Activated naive CD8-positive, alpha-beta T cell treated with anti-CD3 and anti-CD28 coated beads, Interleukin-2, amount 50 U/mL, for 24 hours (primary cell): ENCODE results near the gene SLC4A8.

ENCODE experiments used
- ATAC-seq: fragments of 150-1000 bp; cut with Tn5 transposase; one replicate; pipeline ENCODE4 v1.10.0; 2021
- DNase-seq: peaks from one replicate; pipeline ENCODE4 v3.0.0; 2021
- H3K27ac Mint-ChIP-seq: one replicate; pipeline ENCODE4 v1.8.0; 2021; ENCODE audit warnings: mild to moderate bottlenecking, mixed read lengths
- H3K27me3 Mint-ChIP-seq: one replicate; pipeline ENCODE4 v1.8.0; 2021; ENCODE audit warnings: mixed read lengths
- H3K36me3 Mint-ChIP-seq: one replicate; pipeline ENCODE4 v1.8.0; 2021; ENCODE audit warnings: low read depth, mixed read lengths
- H3K4me1 Mint-ChIP-seq: one replicate; pipeline ENCODE4 v1.8.0; 2021; ENCODE audit warnings: mixed read lengths
- H3K4me3 Mint-ChIP-seq: one replicate; pipeline ENCODE4 v1.8.0; 2021; ENCODE audit warnings: mild to moderate bottlenecking, moderate library complexity, mixed read lengths
- H3K9me3 Mint-ChIP-seq: one replicate; pipeline ENCODE4 v1.8.0; 2021; ENCODE audit warnings: mixed read lengths

SLC4A8 gene

GRCh38 chr12:51470116-51470515, 45.5 kb downstream of the SLC4A8 start:
- H3K4me3 Mint-ChIP-seq: no peak overlapping the region
- no peaks in the 10 kb centered on the region for H3K9me3 Mint-ChIP-seq
- no peaks in the 10 kb centered on the region for H3K36me3 Mint-ChIP-seq
- ATAC-seq (no peak), DNase-seq (no peak)
- no peak overlapping the region for H3K27ac Mint-ChIP-seq
- no peaks in the 10 kb centered on the region for H3K27me3 Mint-ChIP-seq
- no peaks in the 10 kb centered on the region for H3K4me1 Mint-ChIP-seq

- Mint-ChIP-seq H3K9me3 (no peaks in the 10 kb centered on the region), H3K4me3 (no peak overlapping the region), H3K36me3 (no peaks in the 10 kb centered on the region), H3K27ac (no peak overlapping the region), H3K27me3 (no peaks in the 10 kb centered on the region), H3K4me1 (no peaks in the 10 kb centered on the region)
- ATAC-seq: no peak
- DNase-seq: no peak
Observed at GRCh38 chr12:51471111-51471864, 46.7 kb downstream of the SLC4A8 start.

GRCh38 chr12:51472984-51473383, 48.4 kb downstream of the SLC4A8 start:
- DNase-seq (no peak), ATAC-seq (no peak)
- Mint-ChIP-seq H3K27me3 (no peaks in the 10 kb centered on the region), H3K27ac (no peak overlapping the region), H3K4me3 (no peak overlapping the region), H3K4me1 (no peaks in the 10 kb centered on the region), H3K36me3 (no peaks in the 10 kb centered on the region), H3K9me3 (no peaks in the 10 kb centered on the region)

GRCh38 chr12:51473947-51474346, 49.3 kb downstream of the SLC4A8 start:
- no peaks in the 10 kb centered on the region for H3K9me3 Mint-ChIP-seq

GRCh38 chr12:51475543-51475942, 50.9 kb downstream of the SLC4A8 start:
- Mint-ChIP-seq H3K9me3 (no peaks in the 10 kb centered on the region), H3K27ac (no peak overlapping the region), H3K27me3 (no peaks in the 10 kb centered on the region), H3K4me1 (peaks cover 4% of the 10 kb centered on the region), H3K4me3 (no peak overlapping the region), H3K36me3 (no peaks in the 10 kb centered on the region)
- DNase-seq (no peak), ATAC-seq (no peak)

More at GRCh38 chr12:51473947-51474346, 49.3 kb downstream of the SLC4A8 start:
- Mint-ChIP-seq H3K36me3 (no peaks in the 10 kb centered on the region), H3K27me3 (no peaks in the 10 kb centered on the region), H3K4me3 (no peak overlapping the region), H3K27ac (no peak overlapping the region), H3K4me1 (no peaks in the 10 kb centered on the region)
- ATAC-seq (no peak), DNase-seq (no peak)

GRCh38 chr12:51480978-51481377, 56.3 kb downstream of the SLC4A8 start:
- Mint-ChIP-seq H3K27ac (peak overlapping the region; percentile 17), H3K9me3 (no peaks in the 10 kb centered on the region), H3K4me3 (no peak overlapping the region), H3K4me1 (peaks cover 42% of the 10 kb centered on the region), H3K27me3 (no peaks in the 10 kb centered on the region), H3K36me3 (no peaks in the 10 kb centered on the region)
- DNase-seq (no peak), ATAC-seq (no peak)

- no peaks in the 10 kb centered on the region for H3K9me3 Mint-ChIP-seq
- H3K27me3 Mint-ChIP-seq: no peaks in the 10 kb centered on the region
- DNase-seq (peak; percentile 29), ATAC-seq (peak; percentile 84)
- H3K4me1 Mint-ChIP-seq: peaks cover 42% of the 10 kb centered on the region
- H3K36me3 Mint-ChIP-seq: no peaks in the 10 kb centered on the region
- peak overlapping the region; percentile 71 for H3K4me3 Mint-ChIP-seq
- peak overlapping the region; percentile 81 for H3K27ac Mint-ChIP-seq
Observed at GRCh38 chr12:51482929-51483697, 58.5 kb downstream of the SLC4A8 start.

GRCh38 chr12:51484119-51484518, 59.5 kb downstream of the SLC4A8 start:
- H3K9me3 Mint-ChIP-seq: no peaks in the 10 kb centered on the region
- H3K27me3 Mint-ChIP-seq: no peaks in the 10 kb centered on the region
- H3K27ac Mint-ChIP-seq: peak overlapping the region; percentile 53
- H3K4me1 Mint-ChIP-seq: peaks cover 42% of the 10 kb centered on the region
- DNase-seq: no peak
- H3K4me3 Mint-ChIP-seq: no peak overlapping the region
- ATAC-seq: no peak
- no peaks in the 10 kb centered on the region for H3K36me3 Mint-ChIP-seq

GRCh38 chr12:51488281-51488680, 63.6 kb downstream of the SLC4A8 start:
- ATAC-seq: no peak
- H3K4me1 Mint-ChIP-seq: peaks cover 16% of the 10 kb centered on the region
- no peak overlapping the region for H3K27ac Mint-ChIP-seq
- H3K4me3 Mint-ChIP-seq: no peak overlapping the region
- no peak for DNase-seq
- no peaks in the 10 kb centered on the region for H3K27me3 Mint-ChIP-seq
- no peaks in the 10 kb centered on the region for H3K36me3 Mint-ChIP-seq
- H3K9me3 Mint-ChIP-seq: no peaks in the 10 kb centered on the region

GRCh38 chr12:51493281-51493680, 68.7 kb downstream of the SLC4A8 start:
- H3K36me3 Mint-ChIP-seq: no peaks in the 10 kb centered on the region
- H3K4me3 Mint-ChIP-seq: no peak overlapping the region
- ATAC-seq (no peak), DNase-seq (no peak)
- no peak overlapping the region for H3K27ac Mint-ChIP-seq
- H3K4me1 Mint-ChIP-seq: no peaks in the 10 kb centered on the region
- no peaks in the 10 kb centered on the region for H3K9me3 Mint-ChIP-seq
- H3K27me3 Mint-ChIP-seq: no peaks in the 10 kb centered on the region

- Mint-ChIP-seq H3K4me3 (no peak overlapping the region), H3K27me3 (no peaks in the 10 kb centered on the region), H3K27ac (no peak overlapping the region), H3K4me1 (no peaks in the 10 kb centered on the region), H3K9me3 (no peaks in the 10 kb centered on the region), H3K36me3 (no peaks in the 10 kb centered on the region)
- no peak for DNase-seq
- no peak for ATAC-seq
Observed at GRCh38 chr12:51496895-51497294, 72.3 kb downstream of the SLC4A8 start.

GRCh38 chr12:51504851-51505250, 80.2 kb downstream of the SLC4A8 start:
- Mint-ChIP-seq H3K27me3 (no peaks in the 10 kb centered on the region), H3K27ac (no peak overlapping the region), H3K4me3 (no peak overlapping the region), H3K4me1 (no peaks in the 10 kb centered on the region), H3K9me3 (no peaks in the 10 kb centered on the region), H3K36me3 (no peaks in the 10 kb centered on the region)
- ATAC-seq (no peak), DNase-seq (no peak)

GRCh38 chr12:51505360-51506105, 80.9 kb downstream of the SLC4A8 start:
- Mint-ChIP-seq H3K36me3 (no peaks in the 10 kb centered on the region), H3K4me3 (no peak overlapping the region), H3K4me1 (no peaks in the 10 kb centered on the region), H3K9me3 (no peaks in the 10 kb centered on the region), H3K27me3 (no peaks in the 10 kb centered on the region), H3K27ac (no peak overlapping the region)
- DNase-seq: no peak
- no peak for ATAC-seq

- DNase-seq (no peak), ATAC-seq (no peak)
- H3K36me3 Mint-ChIP-seq: no peaks in the 10 kb centered on the region
- no peak overlapping the region for H3K27ac Mint-ChIP-seq
- no peaks in the 10 kb centered on the region for H3K4me1 Mint-ChIP-seq
- no peaks in the 10 kb centered on the region for H3K27me3 Mint-ChIP-seq
- no peak overlapping the region for H3K4me3 Mint-ChIP-seq
- H3K9me3 Mint-ChIP-seq: no peaks in the 10 kb centered on the region
Observed at GRCh38 chr12:51507178-51507577, 82.5 kb downstream of the SLC4A8 start.

- DNase-seq (no peak), ATAC-seq (no peak)
- no peaks in the 10 kb centered on the region for H3K36me3 Mint-ChIP-seq
- no peaks in the 10 kb centered on the region for H3K4me1 Mint-ChIP-seq
- no peak overlapping the region for H3K27ac Mint-ChIP-seq
- no peak overlapping the region for H3K4me3 Mint-ChIP-seq
- no peaks in the 10 kb centered on the region for H3K27me3 Mint-ChIP-seq
- no peaks in the 10 kb centered on the region for H3K9me3 Mint-ChIP-seq
Observed at GRCh38 chr12:51508285-51508684, 83.7 kb downstream of the SLC4A8 start.
